ENCODE data around the gene PAN2. TPM values are rescaled to one million over a fixed set of nuclear protein-coding genes. Genes with fewer than 3 reads are reported as not detected.
A peak's percentile ranks its signal among the peaks of the same experiment; 100 is the strongest.

The PAN2 gene
- polyA plus RNA-seq, 3 donors = 8.8 to 120 (median 16.0) TPM

GRCh38 chr12:56332512-56333196 is 1.1 kb downstream of the PAN2 start:
- peaks cover 0 to 3% (median 0%) of the 10 kb centered on the region in 7 donors for H3K9me3 Mint-ChIP-seq
- peaks cover 11 to 17% of the 10 kb centered on the region in 2 donors for H3K36me3 Mint-ChIP-seq
- H3K27ac Mint-ChIP-seq = peak overlapping the region; percentile 99 to 100 (median 100)
- Histone ChIP-seq H3K9me3 (replicated peaks in 1 of 2; ENCODE audit: control insufficient read depth in 1 of 2, insufficient read depth in 1 of 2, low read length in 2 of 2) (no peaks in the 10 kb centered on the region), H3K36me3 (replicated peaks in 1 of 2; ENCODE audit: control insufficient read depth in 1 of 2, insufficient read depth in 2 of 2, low read length in 2 of 2) (peaks cover 8 to 12% of the 10 kb centered on the region in 2 donors), H3K4me3 (replicated peaks in 1 of 3; ENCODE audit: low read depth in 2 of 3, low read length in 3 of 3) (peak overlapping the region; percentile 50 to 79 (median 64)), H3K27me3 (ENCODE audit: control insufficient read depth in 2 of 2, insufficient read depth in 2 of 2, low read length in 2 of 2) (no peaks in the 10 kb centered on the region), H2AFZ (ENCODE audit: insufficient read depth, low read depth, low read length, poor library complexity, severe bottlenecking) (peak overlapping the region; percentile 82), H3K27ac (ENCODE audit: low read depth in 1 of 2, low read length in 2 of 2) (peak overlapping the region; percentile 94 to 99), H3K4me1 (ENCODE audit: control insufficient read depth in 1 of 2, insufficient read depth in 2 of 2, low read length in 2 of 2) (peaks cover 41 to 43% of the 10 kb centered on the region in 2 donors), H3K9ac (ENCODE audit: insufficient read depth, low read length, poor library complexity, severe bottlenecking) (peak overlapping the region; percentile 90), H3K4me2 (replicated peaks; ENCODE audit: extremely low read depth, low read length, poor library complexity, severe bottlenecking) (peak overlapping the region; percentile 83), H3K79me2 (ENCODE audit: insufficient read depth, low read length) (peaks cover 17% of the 10 kb centered on the region), H4K20me1 (ENCODE audit: insufficient read depth, low read length) (no peaks in the 10 kb centered on the region)
- WGBS (ENCODE audit: insufficient coverage) = 98% methylated on average over 9 of the region's 11 CpGs
- H3K27me3 Mint-ChIP-seq (ENCODE audit: low read depth in 3 of 3) = peaks cover 0 to 3% (median under 1%) of the 10 kb centered on the region in 3 donors
- DNase-seq = no peak
- intact Hi-C loops (cut with micrococcal nuclease) = loop anchor here in 1 of 2 donors (2.0 to 10.0 kb wide), 2 partner anchors 16 to 132 kb away; partner anchors contain the start of gene SPRYD4
- TF ChIP-seq CTCF (IDR thresholded peaks at IDR 0.05) = no peak
- peaks cover 41% of the 10 kb centered on the region for H3K4me1 Mint-ChIP-seq
- peak overlapping the region; percentile 83 to 94 for H3K4me3 Mint-ChIP-seq

- Histone ChIP-seq H3K27ac (ENCODE audit: low read depth in 1 of 2, low read length in 2 of 2) (no peak overlapping the region), H4K20me1 (ENCODE audit: insufficient read depth, low read length) (no peaks in the 10 kb centered on the region), H3K4me1 (ENCODE audit: control insufficient read depth in 1 of 2, insufficient read depth in 2 of 2, low read length in 2 of 2) (peaks cover 25 to 27% of the 10 kb centered on the region in 2 donors), H2AFZ (ENCODE audit: insufficient read depth, low read depth, low read length, poor library complexity, severe bottlenecking) (no peak overlapping the region), H3K9ac (ENCODE audit: insufficient read depth, low read length, poor library complexity, severe bottlenecking) (no peak overlapping the region), H3K4me2 (replicated peaks; ENCODE audit: extremely low read depth, low read length, poor library complexity, severe bottlenecking) (no peak overlapping the region), H3K27me3 (ENCODE audit: control insufficient read depth in 2 of 2, insufficient read depth in 2 of 2, low read length in 2 of 2) (no peaks in the 10 kb centered on the region), H3K4me3 (replicated peaks in 1 of 3; ENCODE audit: low read depth in 2 of 3, low read length in 3 of 3) (no peak overlapping the region), H3K9me3 (replicated peaks in 1 of 2; ENCODE audit: control insufficient read depth in 1 of 2, insufficient read depth in 1 of 2, low read length in 2 of 2) (no peaks in the 10 kb centered on the region), H3K36me3 (replicated peaks in 1 of 2; ENCODE audit: control insufficient read depth in 1 of 2, insufficient read depth in 2 of 2, low read length in 2 of 2) (peaks cover 24 to 29% of the 10 kb centered on the region in 2 donors), H3K79me2 (ENCODE audit: insufficient read depth, low read length) (peaks cover 17% of the 10 kb centered on the region)
- H3K36me3 Mint-ChIP-seq = peaks cover 28 to 33% of the 10 kb centered on the region in 2 donors
- intact Hi-C loops (cut with micrococcal nuclease) = loop anchor here in 1 of 2 donors (10.0 kb wide), 1 partner anchor 134 kb away; the partner anchor contains the start of gene SPRYD4
- TF ChIP-seq CTCF (IDR thresholded peaks at IDR 0.05) = no peak
- no peak overlapping the region for H3K4me3 Mint-ChIP-seq
- peaks cover 0 to 3% (median 0%) of the 10 kb centered on the region in 7 donors for H3K9me3 Mint-ChIP-seq
- H3K4me1 Mint-ChIP-seq = peaks cover 25% of the 10 kb centered on the region
- no peak for DNase-seq
- peak overlapping the region in 1 of 7 donors; percentile 35 for H3K27ac Mint-ChIP-seq
- peaks cover 0 to 3% (median 0%) of the 10 kb centered on the region in 3 donors for H3K27me3 Mint-ChIP-seq (ENCODE audit: low read depth in 3 of 3)
- WGBS (ENCODE audit: insufficient coverage) = 50% methylated on average over 1 of the region's 7 CpGs
Observed at GRCh38 chr12:56330936-56331490, 2.8 kb downstream of the PAN2 start.

All from CD14-positive monocyte (primary cell).